K562 (cell line): ENCODE data around the gene TMEM181. TPM values are rescaled to one million over a fixed set of nuclear protein-coding genes. Genes with fewer than 3 reads are reported as not detected.

Experiments used
- CLOCK ChIP-seq: fragments of 250-450 bp; sonication (Bioruptor Pico); IDR thresholded peaks from 2 replicates; pipeline ENCODE4 v1.4.0; 2020; ENCODE audit warnings: mild to moderate bottlenecking, moderate library complexity, borderline replicate concordance
- E2F6 ChIP-seq, 2 experiments: IDR thresholded peaks; 2 replicates each; pipeline ENCODE4 v1.6.1; 2011; ENCODE audit warnings: borderline replicate concordance in 1 of 2, control low read depth in 1 of 2, low read depth in 1 of 2, low read length in 1 of 2, mild to moderate bottlenecking in 1 of 2, mixed read lengths in 1 of 2, moderate library complexity in 1 of 2; ENCODE audit not compliant: insufficient read depth in 1 of 2, insufficient read length in 1 of 2, poor library complexity in 1 of 2, severe bottlenecking in 1 of 2; ENCODE audit errors: extremely low read depth in 1 of 2
- FOS ChIP-seq: IDR thresholded peaks from 3 replicates; pipeline ENCODE4 v1.6.1; 2011; ENCODE audit not compliant: insufficient read length; ENCODE audit errors: extremely low read depth
- HNRNPLL ChIP-seq: fragments of 200-400 bp; formaldehyde crosslinking; IDR thresholded peaks from 2 replicates; pipeline ENCODE4 v1.6.1; 2017; ENCODE audit warnings: low read length, low read depth, mild to moderate bottlenecking; ENCODE audit not compliant: poor library complexity, severe bottlenecking
- NRF1 ChIP-seq, 2 experiments: fragments of 450-650 bp; IDR thresholded peaks in 1 of 2; conservative IDR thresholded peaks in 1 of 2; 2 replicates each; pipeline ENCODE4 v1.6.1; 2014; ENCODE audit warnings: mild to moderate bottlenecking in 2 of 2
- POLR2AphosphoS5 ChIP-seq: IDR thresholded peaks from 2 replicates; pipeline ENCODE4 v1.6.1; 2011; ENCODE audit warnings: mild to moderate bottlenecking, low read depth, low read length, moderate library complexity; ENCODE audit not compliant: control insufficient read depth, insufficient read depth
- PREB ChIP-seq: sonication (generic); formaldehyde crosslinking; IDR thresholded peaks from 2 replicates; pipeline ENCODE4 v1.8.1; 2023; ENCODE audit warnings: mild to moderate bottlenecking, missing genetic modification reagents
- TEAD2 ChIP-seq: fragments of 450-650 bp; IDR thresholded peaks from 2 replicates; pipeline ENCODE4 v1.6.1; 2016; ENCODE audit warnings: missing genetic modification characterization, control low read depth, missing compliant biosample characterization
- THAP12 ChIP-seq: fragments of 250-450 bp; sonication (Bioruptor Pico); IDR thresholded peaks from 2 replicates; pipeline ENCODE4 v1.9.0; 2021; ENCODE audit warnings: mild to moderate bottlenecking, inconsistent platforms
- TOE1 ChIP-seq, 2 experiments: fragments of 450-650 bp in 1 of 2; sonication (generic) in 1 of 2; formaldehyde crosslinking in 1 of 2; IDR thresholded peaks; 2 replicates each; pipeline versions ENCODE4 v1.7.1 to v1.8.0; 2016 to 2022; ENCODE audit warnings: borderline replicate concordance in 2 of 2, mild to moderate bottlenecking in 2 of 2, antibody characterized with exemption in 1 of 2, inconsistent platforms in 1 of 2, low read depth in 1 of 2, missing genetic modification reagents in 1 of 2, moderate library complexity in 1 of 2
- UBTF ChIP-seq, 2 experiments: IDR thresholded peaks; 2 replicates each; pipeline ENCODE4 v1.6.1; 2012; ENCODE audit warnings: improper control_type of control experiment in 2 of 2, low read depth in 2 of 2, low read length in 2 of 2, borderline replicate concordance in 1 of 2
- ZFP36 ChIP-seq: fragments of 150-350 bp; IDR thresholded peaks from 2 replicates; pipeline ENCODE4 v1.6.1; 2018; ENCODE audit warnings: low read length, low read depth; ENCODE audit not compliant: partially characterized antibody
- ZNF140 ChIP-seq: fragments of 250-450 bp; sonication (Bioruptor Pico); IDR thresholded peaks from 2 replicates; pipeline ENCODE4 v1.8.0; 2021; ENCODE audit warnings: moderate library complexity, mild to moderate bottlenecking, inconsistent platforms
- polyA plus RNA-seq, 8 experiments: library from polyadenylated mRNA; depleted of rRNA in 4 of 8; stranded (reverse) in 5 of 8; unstranded in 3 of 8; fragments of >200 nt; fragmentation: Nextera tagmentation in 2 of 8; fragmentation: Illumina TruSeq in 1 of 8; extraction: Ambion mirVana in 2 of 8; extraction: Trizol in 1 of 8; gene quantifications; 2 replicates each; pipeline versions ENCODE4 v1.2.1 to v1.2.3, GENCODE V29; 2011 to 2014; ENCODE audit warnings: inconsistent platforms in 1 of 8, missing spikeins in 1 of 8
- total RNA-seq, 7 experiments: library from RNA; depleted of rRNA in 6 of 7; stranded (reverse); fragments of >200 nt in 6 of 7; fragmentation: Illumina TruSeq in 2 of 7; extraction: Trizol in 2 of 7; gene quantifications; 2 replicates each; pipeline versions ENCODE4 v1.2.1 to v1.2.3, GENCODE V29; 2011 to 2021; ENCODE audit warnings: low replicate concordance in 1 of 7

Gene TMEM181
- total and polyA plus RNA-seq, 9 of the 15 experiments (the other 6 are each of a cell fraction or from before 2014, with no cell fraction given) = 5.6 to 27.2 (median 19.9) TPM

- no peak for TF ChIP-seq PREB (CRISPR knock-in tag)
- TF ChIP-seq ZFP36 = no peak
- TF ChIP-seq TOE1 (IDR thresholded peaks at IDR 0.05; ENCODE audit: borderline replicate concordance) = no peak
- no peak for TF ChIP-seq TOE1 (CRISPR knock-in tag; IDR thresholded peaks at IDR 0.05; ENCODE audit: borderline replicate concordance, low read depth)
- no peak for TF ChIP-seq CLOCK (CRISPR knock-in tag)
- no peak for TF ChIP-seq TEAD2 (tag)
- TF ChIP-seq UBTF (IDR thresholded peaks at IDR 0.05; ENCODE audit: borderline replicate concordance in 1 of 2, low read depth in 2 of 2, low read length in 2 of 2) = peak; percentile 28 to 56; a peak in 1 of 4 replicates
- peak; percentile 3 for TF ChIP-seq HNRNPLL
- TF ChIP-seq E2F6 (IDR thresholded peaks at IDR 0.05; ENCODE audit: borderline replicate concordance in 1 of 2, extremely low read depth in 1 of 2, insufficient read depth in 1 of 2, insufficient read length in 1 of 2, low read depth in 1 of 2, low read length in 1 of 2, poor library complexity in 1 of 2, severe bottlenecking in 1 of 2) = peak; percentile 5 to 40
- 0 out of 2 replicates have a peak, but pooled peaks have one; percentile 1 for TF ChIP-seq POLR2AphosphoS5
- TF ChIP-seq THAP12 (CRISPR knock-in tag) = no peak
- TF ChIP-seq NRF1 (conservative IDR thresholded peaks at IDR 0.05 in 1 of 2, IDR thresholded peaks at IDR 0.05 in 1 of 2) = peak; percentile 64 to 71
- TF ChIP-seq ZNF140 (CRISPR knock-in tag) = no peak
- TF ChIP-seq FOS = no peak
Measured at GRCh38 chr6:158560836-158561320, 987 bp downstream of the TMEM181 start (continued).
